ENCODE data around the gene RAB34.
"Not testable (repeated sequence)": the region's sequence is repeated elsewhere in the genome, so short reads cannot be mapped to it uniquely, and the experiment has no call there.

Gene RAB34

DNA sequence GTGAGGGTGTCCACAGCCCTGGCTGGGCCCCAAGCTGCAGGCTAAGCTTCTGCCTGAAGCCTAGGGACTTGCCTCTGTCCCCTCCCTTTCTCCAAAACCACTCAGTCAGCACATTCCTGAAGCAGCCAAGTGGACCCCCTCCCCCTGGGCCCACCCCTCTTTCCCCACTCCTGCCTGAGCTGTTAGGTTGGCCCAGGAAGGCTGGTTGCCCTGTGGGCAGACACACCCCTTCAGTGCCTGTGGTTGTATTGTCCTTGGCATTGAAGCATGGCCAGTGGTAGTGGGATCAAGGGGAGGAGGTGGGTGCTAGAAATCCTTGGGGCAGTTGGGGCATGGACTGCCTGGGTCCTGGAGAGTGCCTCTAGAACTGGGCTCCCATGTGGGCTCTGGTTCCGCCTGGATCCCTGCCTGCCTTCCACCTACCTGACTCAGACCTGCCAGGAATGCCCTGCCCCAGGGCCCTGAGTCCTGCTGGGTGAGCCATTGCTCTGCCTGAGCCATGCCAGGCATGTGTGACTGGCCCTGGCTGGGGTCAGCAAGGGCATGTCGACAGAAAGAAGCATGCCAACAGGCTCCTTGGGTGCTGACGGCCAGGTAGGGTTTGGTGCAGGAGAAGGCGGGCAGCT lies 28.2 kb upstream of the RAB34 start:
- no peak for DNase-seq

DNA sequence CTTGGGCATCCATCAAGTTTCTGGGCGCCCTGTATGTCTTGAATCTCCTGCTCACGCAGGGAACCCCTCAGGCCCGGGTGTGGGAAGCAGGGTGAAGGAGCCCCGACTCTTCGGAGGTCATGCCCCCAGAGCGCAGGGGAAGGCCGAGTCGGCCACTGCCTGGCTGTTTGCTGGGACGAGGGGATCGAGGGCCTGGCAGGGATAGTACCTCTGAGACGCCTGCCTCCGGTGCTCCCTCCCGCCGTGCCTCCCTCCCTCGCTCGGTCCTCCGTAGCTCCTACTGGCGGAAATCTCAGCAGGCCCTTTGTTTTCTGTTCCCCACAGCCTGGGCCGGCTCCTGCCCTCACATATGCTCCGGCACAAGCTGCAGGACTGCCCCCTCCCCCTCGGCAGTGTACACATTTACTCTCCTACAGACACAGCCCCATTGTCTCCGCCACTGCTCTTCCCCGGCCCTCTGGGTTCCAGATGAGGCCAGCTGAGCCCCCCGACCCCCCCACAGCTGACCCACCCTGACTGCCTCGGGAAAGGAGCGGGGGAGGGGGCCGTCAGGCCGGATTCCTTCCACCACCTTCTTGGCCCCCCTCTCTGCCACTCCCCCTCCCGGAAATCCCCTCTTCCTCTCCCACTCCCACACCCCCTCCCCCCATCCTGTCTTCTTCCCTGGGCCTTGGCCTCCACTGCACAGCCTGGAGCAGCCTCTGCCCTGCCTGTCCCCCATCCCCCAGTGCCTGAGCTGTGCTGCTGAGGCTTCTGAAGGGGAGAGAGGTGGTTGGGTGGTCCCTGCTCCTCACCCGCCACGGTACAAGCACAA lies 27.5 kb upstream of the RAB34 start:
- peak in 1 of 2 donors; percentile 46 for DNase-seq

DNA sequence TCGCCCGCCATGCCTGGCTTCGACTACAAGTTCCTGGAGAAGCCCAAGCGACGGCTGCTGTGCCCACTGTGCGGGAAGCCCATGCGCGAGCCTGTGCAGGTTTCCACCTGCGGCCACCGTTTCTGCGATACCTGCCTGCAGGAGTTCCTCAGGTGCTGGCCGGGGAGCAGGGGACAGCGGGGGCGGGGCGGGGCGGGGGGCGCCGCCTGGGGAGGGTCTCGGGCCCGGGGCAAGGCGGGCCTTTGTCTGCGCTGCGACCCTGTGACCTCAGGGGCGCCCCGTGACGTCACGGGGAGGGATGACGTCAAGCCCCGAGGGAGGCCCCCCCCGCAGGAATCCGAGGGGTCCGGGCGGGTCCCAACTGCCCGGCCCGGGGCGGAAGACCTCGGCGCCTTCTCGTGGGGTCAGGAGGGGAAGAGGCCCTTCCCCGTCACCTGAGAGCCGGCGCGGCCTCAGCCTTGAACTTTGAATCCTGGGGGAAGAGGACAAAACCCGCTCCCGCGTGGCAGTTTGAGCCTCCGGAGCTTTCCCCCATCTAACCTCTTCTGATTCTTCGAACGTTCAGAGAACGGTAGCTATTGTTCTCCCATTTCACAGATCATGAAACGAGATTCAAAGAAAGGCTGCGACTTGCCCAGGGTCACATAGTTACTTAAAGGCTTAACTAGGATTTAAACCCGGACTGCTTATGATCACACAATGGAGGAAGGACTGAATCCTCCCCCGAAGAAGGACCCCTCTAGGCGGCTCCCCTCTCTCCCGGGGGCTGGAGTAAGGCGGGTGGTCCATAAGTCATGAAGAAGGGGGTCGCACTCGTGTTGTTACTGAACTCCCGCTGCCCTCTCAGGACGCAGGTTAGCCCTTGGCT lies 26.7 kb upstream of the RAB34 start:
- DNase-seq: peak; percentile 71 to 79

DNA sequence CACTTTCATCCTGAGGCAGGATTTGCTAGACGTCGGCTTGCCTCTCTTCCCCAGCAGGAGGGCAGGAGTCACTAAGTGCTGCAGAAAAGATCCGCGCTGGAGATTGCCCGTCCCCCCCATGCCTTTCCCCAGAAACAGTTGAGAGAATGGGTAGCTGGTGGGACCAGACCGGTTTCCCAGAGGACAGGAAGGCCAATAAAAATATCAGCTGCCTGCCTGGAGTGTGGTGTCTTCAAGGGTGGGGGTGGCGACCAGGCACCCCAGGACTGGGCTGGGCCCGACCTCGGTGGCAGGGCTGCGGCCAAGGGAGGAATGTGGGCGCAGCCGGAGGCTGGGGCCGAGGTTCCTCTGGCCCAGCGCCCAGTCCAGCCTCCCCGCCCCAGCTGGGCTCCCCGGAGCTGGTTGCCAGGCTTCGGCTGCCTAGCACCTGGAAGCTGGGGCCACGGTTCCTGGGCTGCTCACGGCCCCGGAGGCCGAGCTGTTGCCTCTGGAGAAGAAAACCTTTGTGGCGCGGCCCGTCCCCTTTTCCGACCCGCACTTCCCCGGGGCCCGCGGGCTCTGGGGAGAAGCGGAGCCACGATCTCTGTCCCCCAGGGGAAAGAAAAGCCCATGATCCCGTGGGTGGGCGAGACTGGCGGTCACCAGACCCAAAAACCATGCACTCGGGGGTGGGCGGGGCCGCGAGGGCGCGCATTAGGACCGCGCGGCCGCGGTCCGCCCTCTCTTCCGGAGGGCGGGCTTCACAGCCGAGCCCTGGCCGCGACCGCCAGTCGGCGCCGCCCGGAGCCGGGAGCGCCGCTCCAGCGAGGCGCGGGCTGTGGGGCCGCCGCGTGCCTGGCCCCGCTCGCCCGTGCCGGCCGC lies 25.8 kb upstream of the RAB34 start, which contains the start of gene TRAF4:
TRAF4 (plus strand) TSS at position 769 of the 861 bp plus-strand sequence. CDS start 102 bp downstream, outside the sequence.
- DNase-seq: peak; percentile 78 to 80

DNA sequence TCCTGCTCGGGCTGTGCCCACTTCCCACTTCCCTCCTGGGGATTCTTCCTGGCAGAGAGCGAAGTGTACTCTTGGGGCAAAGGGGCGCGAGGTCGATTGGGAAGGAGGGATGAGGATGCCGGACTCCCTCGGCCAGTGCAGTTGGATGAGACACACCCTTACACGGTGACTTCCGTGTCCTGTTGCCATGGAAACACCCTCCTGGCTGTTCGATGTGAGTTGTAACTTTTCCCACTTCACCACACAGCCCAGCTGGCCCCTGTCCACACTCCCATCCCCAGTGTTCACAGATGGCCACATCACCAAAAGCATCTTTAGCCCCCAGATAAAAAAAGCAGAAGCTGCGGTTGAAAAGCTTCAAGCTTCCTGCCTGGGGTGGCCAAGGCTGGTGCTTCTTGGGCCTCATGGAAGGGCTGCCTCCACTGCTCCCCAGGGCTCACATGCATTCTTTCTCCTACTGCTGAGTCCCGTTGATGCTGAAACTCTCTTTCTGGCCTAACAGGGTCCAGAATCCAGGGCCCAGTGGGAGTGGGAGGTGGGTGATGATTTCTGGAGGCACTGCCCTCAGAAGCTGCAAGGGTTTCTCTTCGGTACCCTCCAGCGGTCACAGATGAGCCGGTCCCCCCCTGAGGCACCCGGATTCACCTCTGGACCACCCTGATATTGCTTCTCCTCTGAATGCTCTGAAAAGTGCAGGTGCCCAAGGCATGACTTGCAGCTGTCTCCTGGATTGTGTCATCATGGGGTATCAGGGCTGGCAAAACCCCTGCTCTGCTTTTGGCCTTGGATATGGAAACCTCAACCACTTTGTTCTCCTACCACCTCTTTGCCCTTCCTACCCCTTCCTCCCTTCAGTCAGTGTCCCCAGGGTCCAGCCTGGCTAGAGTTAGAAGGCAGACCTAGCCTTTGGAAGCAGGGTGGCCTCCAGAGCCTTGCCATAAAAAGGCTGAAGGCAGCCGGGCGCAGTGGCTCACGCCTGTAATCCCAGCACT lies 24.0 kb upstream of the RAB34 start:
- peak in 1 of 2 donors; percentile 60 for DNase-seq

DNA sequence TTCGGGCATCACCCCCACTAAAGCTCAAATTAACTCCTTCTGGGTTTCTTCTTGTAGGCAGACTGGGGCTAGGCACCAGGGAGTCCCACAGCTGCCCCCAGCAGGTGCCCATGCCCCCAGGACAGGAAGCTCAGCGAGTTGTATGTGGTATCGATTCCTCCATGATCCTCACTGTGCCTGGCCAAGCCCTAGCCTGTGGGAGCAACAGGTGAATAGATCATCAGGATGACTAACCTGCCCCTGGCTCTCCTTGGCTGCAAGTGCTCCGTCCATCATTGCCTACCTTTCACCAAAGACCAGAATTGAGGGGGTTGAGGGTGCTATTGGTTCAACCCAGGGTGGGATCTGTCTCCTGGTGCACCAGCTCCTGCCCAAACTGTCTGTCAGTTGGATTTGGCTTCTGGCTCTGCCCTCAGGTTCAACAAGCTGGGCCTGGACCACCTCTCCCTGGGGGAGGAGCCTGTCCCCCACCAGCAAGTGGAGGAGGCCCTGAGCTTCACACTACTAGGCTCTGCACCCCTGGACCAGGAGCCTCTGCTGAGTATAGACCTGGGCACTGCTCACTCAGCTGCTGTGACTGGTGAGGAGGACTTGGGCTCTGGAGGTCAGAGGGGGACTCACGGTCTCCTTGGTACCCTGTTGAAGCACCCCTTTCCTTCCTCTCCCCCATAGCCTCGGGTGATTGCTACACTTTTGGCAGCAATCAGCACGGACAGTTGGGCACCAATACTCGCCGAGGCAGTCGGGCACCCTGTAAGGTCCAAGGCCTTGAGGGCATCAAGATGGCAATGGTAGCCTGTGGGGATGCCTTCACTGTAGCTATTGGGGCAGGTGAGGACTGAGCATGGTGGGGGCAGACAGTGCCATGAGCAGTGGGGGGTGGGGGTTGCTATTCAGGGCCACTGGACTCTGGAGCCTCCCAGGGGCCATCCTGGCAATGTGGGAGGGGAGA lies 23.0 kb upstream of the RAB34 start:
- no peak for DNase-seq

DNA sequence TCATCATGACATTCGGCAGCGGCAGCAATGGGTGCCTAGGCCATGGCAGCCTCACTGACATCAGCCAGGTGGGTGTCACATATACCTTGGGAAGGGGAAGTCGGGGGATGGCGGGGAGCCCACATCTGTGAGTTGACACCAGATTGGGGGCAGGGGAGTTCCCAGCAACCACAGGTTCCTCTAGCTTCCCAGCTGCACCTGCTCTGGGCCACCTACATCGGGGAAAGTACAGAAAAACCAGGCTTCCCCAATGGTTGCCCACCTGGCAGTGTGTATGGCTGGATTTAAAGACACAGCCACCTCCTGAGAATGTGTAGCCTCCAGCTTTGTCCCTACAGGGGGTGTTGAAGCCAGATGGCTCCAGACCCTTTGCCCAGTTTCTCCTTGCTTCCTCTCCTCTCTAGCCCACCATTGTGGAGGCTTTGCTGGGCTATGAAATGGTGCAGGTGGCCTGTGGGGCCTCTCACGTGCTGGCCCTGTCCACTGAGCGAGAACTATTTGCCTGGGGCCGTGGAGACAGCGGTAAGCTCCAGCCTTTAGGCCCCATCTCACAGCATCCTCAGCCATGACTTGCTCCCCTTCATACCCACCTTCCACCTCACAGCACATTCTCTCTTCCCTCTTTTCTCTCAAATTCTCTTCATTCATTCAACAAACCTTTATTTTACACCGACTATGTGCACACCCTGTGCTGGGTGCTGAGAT lies 21.2 kb upstream of the RAB34 start:
- peak; percentile 69 to 87 for DNase-seq

DNA sequence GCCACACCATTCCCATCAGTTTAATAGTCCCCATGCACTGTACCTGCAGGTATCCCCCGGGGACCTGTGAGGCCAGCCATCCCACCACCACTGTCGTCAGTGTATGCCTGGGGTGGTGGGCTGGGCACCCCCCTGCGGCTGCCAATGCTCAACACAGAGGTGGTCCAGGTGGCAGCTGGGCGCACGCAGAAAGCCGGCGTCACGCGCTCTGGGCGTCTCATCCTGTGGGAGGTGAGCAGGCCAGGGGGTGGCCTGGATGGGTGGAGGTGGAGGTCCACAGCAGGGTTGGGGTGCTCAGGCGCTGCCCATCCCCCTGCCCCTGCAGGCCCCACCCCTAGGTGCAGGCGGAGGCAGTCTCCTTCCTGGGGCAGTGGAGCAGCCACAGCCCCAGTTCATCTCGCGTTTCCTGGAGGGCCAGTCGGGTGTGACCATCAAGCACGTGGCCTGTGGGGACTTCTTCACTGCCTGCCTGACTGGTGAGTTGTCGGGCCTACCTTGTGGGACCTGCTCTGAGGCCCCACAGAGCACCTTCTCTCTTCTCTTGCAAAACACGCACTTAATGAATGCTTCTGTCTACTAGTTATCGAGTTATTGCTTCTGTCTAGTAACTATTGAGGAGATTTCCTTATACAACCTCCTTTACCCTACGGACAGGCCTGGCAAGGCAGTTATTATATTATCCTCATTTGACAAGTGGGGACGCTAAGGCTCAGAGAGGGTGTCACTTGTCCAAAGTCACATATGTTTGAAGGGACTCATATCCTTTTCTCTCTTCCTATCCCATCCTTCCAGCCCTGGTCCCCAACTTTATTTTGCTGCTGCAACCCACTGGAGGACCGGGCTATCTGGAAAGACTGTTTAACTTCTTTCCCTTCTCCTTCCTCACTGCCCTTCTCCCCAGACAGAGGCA lies 20.4 kb upstream of the RAB34 start:
- peak in 1 of 2 donors; percentile 83 for DNase-seq

DNA sequence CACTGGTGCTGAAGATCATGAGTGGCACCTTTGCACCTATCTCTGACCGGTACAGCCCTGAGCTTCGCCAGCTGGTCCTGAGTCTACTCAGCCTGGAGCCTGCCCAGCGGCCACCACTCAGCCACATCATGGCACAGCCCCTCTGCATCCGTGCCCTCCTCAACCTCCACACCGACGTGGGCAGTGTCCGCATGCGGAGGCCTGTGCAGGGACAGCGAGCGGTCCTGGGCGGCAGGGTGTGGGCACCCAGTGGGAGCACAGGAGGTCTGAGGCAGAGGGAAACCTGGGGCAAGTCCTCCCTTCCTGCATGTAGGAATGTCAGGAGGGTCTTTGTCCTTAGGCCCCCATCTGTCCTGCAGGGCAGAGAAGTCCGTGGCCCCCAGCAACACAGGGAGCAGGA lies 19.6 kb upstream of the RAB34 start:
- DNase-seq: no peak

DNA sequence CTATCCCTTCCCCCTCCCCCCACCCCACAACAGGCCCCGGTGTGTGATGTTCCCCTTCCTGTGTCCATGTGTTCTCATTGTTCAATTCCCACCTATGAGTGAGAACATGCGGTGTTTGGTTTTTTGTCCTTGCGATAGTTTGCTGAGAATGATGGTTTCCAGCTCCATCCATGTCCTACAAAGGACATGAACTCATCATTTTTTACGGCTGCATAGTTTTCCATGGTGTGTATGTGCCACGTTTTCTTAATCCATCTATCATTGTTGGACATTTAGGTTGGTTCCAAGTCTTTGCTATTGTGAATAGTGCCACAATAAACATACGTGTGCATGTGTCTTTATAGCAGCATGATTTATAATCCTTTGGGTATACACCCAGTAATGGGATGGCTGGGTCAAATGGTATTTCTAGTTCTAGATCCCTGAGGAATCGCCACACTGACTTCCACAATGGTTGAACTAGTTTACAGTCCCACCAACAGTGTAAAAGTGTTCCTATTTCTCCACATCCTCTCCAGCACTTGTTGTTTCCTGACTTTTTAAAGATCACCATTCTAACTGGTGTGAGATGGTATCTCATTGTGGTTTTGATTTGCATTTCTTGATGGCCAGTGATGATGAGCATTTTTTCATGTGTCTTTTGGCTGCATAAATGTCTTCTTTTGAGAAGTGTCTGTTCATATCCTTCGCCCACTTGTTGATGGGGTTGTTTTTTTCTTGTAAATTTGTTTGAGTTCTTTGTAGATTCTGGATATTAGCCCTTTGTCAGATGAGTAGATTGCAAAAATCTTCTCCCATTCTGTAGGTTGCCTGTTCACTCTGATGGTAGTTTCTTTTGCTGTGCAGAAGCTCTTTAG lies 18.5 kb upstream of the RAB34 start:
- not testable (repeated sequence) for DNase-seq

DNA sequence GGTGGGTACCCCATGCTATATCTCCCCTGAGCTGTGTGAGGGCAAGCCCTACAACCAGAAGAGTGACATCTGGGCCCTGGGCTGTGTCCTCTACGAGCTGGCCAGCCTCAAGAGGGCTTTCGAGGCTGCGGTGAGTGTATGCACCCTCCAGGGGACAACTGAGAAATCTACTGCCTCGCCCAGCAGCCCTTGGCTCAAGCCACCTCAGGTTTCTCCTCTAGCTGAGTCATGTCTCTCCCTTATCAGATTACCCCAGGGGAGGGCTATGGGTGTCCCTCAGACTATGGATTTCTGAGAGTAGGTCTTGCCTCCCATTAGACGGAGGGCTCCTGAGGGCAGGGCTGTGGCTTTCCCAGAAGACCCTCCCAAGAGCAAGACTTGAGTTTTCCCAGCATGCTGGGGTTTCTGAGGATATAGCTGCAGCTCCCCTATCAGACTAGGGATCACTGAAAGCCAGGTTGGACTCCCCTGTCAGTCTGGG lies 17.6 kb upstream of the RAB34 start:
- no peak for DNase-seq

DNA sequence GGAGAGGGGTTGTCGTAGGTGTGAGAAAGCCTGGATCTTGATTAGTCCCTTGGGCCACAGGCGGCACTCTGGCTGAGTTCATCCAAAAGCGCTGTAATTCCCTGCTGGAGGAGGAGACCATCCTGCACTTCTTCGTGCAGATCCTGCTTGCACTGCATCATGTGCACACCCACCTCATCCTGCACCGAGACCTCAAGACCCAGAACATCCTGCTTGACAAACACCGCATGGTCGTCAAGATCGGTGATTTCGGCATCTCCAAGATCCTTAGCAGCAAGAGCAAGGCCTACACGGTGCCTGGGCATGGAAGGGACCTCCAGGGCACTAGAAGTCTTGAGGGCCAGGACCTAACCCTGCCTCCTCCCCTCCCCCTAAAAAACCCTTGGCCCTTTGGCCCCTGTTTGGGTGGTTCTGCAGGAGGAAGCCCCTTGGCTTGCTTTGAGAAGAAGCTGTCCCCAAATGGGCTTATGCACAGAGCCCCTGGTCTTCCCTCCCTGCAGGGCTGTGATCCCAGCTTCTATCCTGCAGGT lies 17.1 kb upstream of the RAB34 start:
- no peak for DNase-seq

DNA sequence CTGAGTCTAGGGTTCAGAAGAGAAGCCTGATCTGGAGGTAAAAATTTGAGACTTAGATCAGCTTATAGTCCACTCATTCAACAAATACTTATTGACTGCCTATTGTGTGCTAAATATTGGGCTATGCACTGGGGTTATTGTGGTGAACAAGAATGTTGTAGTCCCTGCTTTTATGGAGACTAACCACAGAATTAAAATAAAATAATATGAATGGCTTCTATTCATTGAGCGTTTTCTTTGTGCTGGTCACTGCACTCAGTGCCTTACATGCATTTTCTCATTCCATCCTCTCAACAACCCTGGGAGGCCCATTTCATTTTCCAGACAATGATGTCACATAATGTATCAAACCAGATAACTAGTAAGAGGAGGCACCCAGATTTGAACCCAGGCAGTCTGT lies 15.7 kb upstream of the RAB34 start:
- DNase-seq: no peak

DNA sequence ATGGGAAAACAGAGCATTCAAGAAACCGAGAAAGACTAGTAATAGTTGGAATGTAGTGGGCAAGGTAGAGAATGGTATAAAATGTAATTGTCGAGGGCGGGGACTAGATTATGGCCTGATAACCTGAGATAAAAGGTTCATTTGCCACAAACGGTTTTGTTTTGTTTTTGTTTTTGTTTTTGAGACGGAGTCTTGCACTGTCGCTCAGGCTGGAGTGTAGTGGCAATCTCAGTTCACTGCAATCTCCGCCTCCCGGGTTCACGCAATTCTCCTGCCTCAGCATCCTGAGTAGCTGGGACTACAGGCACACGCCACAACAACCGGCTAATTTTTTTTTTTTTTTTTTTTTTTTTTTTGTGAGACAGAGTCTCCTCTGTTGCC lies 12.3 kb upstream of the RAB34 start:
- DNase-seq: no peak

DNA sequence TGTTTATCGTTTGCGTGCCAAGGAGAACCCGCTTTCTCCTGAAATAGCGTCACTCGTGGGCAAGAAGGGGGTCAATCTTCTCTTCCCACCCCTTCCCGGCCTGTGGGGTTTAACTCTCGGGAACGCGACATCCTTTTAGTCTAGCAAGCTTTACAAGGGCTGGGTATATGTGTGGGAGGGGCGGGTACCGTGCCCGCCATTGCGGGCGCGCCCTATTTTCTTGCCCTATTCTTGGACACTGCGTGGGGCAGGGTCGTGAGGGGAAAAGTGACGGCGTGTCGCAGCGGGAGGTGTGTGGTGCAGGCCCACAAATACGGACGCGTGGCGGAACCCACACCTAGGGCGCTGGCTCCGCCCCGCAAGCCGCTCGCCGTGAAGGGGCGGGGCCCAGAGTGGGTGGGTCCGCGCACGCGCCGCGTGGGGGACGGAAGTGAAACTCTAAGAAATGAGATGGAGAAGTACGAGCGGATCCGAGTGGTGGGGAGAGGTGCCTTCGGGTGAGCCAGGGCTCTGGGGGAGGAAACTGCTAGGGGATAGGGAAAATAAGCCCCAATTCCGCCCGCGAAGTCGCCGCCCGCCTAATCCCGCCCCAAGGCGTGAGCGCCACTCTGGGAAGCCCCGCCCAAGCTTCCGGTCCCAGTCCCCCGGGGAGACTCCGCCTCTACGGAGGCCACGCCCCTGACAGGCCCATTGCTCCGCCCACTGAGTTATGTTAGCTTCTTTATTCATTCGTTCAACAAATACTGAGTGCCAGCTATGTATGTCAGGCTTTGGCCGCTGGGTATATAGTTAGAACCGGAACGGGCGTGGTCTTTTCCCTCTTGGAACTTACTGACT lies 10.9 kb upstream of the RAB34 start, which contains the start of gene NEK8:
NEK8 (plus strand) TSS at position 425 of the 837 bp plus-strand sequence; CDS start at position 451, 26 bp downstream.
- peak; percentile 96 to 97 for DNase-seq
